Astrocyte (in vitro differentiated cells and primary cell): ENCODE measurements around the gene PISD.

Experiments used
- EZH2 ChIP-seq: IDR thresholded peaks from 2 replicates; pipeline ENCODE4 v1.6.1; 2012; ENCODE audit warnings: mild to moderate bottlenecking, low read length, inconsistent platforms; ENCODE audit not compliant: insufficient read depth
- TF ChIP-seq, protein P1 (sequence below): IDR thresholded peaks from 2 replicates; pipeline ENCODE4 v1.5.1; 2011; ENCODE audit warnings: low read depth, mild to moderate bottlenecking, inconsistent platforms, low read length, moderate library complexity; ENCODE audit not compliant: insufficient read depth

DNA sequence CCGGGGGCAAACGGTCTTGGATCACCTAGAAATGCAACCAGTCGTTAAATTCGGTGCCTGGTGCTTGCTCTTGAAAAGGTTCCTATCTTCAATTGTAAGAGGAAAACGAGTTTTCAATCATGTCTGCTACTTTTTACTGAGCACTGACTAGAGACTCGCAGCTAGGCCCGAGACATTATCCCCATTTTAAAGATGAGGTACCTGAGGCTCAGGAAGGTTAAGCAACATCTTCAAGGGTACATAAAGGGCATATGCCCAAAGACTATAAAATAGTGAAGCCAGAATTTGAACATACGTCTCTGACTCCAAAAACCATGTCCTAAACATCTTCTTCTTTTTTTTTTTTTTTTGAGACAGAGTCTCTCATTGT is 638 bp upstream of the PISD start:
- TF ChIP-seq, protein P1, sequence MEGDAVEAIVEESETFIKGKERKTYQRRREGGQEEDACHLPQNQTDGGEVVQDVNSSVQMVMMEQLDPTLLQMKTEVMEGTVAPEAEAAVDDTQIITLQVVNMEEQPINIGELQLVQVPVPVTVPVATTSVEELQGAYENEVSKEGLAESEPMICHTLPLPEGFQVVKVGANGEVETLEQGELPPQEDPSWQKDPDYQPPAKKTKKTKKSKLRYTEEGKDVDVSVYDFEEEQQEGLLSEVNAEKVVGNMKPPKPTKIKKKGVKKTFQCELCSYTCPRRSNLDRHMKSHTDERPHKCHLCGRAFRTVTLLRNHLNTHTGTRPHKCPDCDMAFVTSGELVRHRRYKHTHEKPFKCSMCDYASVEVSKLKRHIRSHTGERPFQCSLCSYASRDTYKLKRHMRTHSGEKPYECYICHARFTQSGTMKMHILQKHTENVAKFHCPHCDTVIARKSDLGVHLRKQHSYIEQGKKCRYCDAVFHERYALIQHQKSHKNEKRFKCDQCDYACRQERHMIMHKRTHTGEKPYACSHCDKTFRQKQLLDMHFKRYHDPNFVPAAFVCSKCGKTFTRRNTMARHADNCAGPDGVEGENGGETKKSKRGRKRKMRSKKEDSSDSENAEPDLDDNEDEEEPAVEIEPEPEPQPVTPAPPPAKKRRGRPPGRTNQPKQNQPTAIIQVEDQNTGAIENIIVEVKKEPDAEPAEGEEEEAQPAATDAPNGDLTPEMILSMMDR: no peak
- TF ChIP-seq EZH2: no peak
